Central memory CD4-positive, alpha-beta T cell (primary cell): ENCODE results near the gene ZSCAN26.

Source experiments
- DNase-seq: peaks from one replicate; pipeline ENCODE4 v3.0.0; 2022
- total RNA-seq, 3 experiments: gene quantifications; one replicate each; lab custom pipeline; 2026; lab: John Stamatoyannopoulos, UW

The ZSCAN26 gene
- 11.0 to 23.4 (median 12.5) reads per million in 3 experiments for total RNA-seq

DNA sequence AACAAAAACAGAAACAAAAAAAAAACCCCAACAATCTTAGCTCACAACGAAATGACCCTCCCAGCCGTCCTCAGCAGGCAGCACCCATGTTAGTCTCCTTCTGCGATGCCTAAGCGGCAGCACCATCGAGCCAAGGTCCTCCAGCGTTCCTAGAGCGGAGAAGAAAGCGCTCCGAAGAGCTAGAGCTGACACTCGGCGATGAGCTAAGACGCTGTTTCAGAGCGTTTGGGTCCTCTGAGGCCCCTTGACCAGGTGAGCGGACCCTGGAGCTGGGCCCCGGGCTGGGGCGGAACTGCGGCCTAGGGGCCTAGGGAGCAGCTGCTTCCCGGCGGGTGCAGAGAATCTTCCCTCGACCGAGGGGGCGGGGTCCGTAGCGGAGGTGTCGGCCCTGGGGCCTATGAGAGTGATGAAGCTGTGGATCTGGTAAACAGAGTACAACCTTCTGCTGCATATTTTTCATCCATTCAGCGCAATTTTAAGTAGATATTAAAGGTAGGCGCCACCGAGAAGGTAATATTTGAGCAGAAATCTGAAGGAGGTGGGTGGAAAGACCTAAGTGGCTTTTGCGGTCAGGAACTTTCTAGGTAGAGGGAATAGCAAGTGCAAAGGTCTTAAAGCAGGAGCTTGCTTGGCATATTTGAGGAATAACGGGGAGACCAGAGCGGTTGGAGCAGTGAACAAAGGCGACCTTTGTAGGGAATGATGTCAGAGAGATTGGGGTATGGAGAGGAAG, at the start of gene ZSCAN26:
ZSCAN26 (plus strand) TSS at position 182 of the 733 bp plus-strand sequence. CDS start 4,777 bp downstream, outside the sequence.
- peak; percentile 83 for DNase-seq

DNA sequence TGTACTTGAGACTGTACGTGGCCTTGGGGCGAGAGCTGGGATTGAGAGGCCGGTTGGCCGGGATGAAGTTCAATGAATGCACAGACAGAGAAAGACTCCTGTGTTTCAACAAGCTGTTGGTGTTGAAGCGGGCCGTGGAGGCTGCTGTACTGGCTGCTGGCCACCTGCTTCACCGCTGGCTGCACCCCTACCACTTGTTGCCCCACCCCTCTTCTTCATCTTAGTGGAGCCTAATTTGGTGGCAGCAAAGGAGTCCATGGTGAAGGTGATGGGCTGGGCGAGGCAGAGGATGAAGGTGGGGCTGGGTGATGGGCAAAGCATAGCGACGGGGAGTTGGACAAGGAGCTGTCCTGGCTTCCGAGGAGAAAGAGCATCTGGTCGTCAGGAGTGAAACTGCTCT, 49.1 kb upstream of the ZSCAN26 start:
- DNase-seq, result no peak

DNA sequence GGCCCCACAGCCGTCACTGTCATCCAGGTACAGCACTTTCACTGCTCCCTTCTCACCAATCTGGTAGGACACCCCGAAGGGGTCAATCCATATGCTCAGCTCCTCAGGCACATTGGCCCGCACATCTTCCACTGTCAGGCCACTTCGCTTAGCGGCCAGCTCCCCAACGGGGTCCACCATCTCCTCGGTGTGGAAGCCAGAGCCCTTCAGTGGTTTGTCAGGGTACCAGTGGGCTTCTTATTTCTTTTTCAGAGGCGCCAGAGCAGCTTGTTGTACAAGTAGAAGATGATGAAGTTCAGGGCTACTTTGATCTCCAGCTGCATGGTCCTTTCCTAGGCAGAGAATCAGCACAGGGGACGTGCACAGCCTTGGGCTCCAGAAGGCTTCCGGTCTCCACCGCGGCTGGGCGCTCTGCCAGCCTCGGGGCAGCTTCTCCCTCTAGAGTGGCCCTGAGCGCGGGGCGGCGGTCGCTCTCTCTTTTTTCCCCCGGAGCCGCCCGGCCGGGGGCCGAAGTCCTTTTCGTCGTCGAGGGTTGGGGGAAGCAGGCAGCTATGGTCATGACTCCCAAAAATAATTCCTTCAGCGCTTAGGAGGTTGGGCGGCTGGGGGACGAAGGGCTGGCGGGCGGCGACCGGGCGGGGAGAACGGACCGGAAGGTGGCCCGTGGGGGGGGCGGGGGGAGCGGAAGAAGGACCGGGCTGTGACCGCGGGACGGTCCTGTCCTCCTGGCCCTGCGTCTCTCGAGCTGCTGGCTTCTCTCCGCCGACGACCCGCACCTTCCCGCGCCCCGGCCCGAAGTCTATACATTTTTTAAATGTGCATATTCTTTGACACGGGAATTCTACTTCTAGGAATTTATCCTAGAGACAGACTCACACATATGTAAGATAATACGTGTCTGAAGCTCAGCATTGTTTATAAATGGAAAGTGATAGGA, 48.4 kb upstream of the ZSCAN26 start:
- DNase-seq, result no peak

DNA sequence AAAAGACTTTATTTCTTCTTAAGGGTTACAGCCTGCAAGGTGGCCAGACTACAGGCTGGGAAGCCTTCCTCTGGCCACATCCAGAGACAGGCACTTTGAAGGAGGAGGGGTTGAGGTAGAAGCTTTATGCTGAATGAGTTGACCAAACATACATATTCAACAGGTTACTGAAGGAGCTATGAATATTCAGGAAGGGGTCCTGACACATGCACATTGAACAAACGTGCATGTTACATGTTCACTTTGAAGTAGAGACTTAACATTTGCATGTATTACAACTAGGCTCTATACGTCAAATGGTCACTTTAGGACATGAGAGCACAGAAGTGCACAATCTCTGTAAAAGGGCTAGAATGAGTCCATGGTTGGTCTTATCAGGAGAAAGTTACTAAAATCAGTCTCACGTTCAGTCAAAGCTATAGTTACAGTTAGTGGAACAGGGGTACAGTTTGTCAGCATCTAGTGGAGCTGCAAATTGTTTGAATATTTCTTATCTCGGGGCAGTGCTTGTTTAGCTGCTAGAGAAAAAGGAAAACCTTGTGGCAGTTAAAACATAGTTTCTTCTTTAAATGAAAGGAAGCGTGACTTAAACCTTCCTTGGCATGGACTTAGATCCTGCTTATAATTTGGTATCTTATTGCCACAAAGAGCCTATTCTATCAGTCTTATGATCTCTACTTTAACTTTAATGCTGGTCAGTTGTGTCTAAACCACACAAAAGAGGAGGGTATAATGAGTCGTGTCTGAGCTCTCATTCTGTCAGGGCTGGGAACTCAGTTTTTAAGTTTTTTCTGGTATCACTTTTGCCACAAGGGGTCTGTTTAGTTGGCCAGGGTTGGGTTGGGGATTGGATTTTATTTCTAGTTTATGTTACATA, 46.4 kb upstream of the ZSCAN26 start:
- DNase-seq, result no peak

DNA sequence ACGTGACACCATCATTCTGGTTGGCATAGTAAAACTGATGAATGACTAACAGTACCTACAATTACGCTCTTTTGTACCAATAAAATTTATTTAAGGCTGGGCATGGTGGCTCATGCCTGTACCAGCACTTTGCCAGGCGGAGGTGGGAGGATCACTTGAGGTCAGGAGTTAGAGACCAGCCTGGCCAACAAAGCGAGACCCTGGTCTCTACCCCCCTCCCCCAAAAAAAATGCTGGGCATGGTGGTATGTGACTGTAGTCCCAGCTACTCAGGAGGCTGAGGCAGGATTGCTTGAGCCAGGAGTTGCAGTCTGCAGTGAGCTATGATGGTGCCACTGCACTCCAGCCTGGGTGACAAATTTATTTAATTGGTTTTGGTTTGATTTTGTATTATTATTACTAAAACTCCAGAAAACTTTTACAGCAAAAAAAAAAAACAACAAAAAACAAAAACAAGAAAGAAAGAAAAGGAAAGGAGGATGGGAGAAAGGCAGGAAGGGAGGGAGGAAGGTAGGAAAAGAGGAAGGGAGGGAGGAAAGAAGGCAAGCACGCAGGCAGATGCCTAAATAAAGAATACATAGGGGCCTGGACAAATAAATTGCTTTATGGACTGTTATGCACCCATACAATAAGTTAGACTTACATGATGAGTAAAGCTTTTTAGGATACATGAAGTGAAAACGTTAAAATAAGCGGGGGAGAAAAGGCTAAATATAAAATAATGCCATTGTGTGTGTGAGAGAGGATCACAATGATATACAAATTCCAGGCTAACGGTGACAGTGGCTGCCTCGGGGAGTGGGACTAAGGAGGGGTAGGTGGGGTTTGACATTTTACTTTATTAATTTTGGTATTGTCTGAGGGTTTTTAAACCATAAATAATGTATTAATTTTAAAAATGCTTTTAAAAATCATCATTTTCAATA, 42.5 kb upstream of the ZSCAN26 start:
- no peak for DNase-seq

DNA sequence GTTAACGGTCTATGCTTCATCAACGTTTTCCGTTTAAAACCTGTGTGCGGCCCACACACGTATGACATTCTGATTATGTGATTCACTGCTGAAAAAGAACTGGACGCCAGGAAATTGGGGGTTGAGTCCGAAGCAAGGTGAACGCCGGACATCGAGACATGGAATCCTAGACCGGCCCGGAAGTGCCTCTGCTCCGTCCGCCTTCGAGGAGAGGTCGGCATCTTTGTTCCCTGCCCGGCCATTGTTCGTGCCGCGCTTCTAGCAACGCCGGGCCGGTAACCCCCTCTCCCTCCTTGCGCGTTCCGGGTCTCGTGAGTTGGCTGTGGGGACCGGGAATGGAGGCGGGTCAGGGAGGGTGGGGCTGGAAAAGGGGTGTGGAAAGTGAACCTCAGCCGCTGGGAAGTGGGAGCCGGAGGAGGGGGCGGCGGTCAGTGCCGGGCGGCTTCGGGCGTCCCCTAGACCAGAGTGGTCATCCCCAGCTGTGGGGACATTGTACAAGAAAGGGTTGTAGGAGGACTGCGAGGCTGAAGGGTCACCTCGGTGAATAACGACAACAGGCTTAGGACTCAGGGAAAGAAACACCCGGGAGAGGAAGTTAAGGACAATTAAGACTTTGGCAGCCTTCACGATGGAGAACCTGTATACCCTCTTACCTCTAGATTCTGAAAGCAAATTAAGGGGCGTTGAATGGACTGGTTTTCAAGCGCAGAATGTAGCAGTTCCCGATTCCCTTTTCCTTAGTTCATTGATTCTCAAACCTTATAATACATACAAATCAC, 41.7 kb upstream of the ZSCAN26 start, which contains the start of gene ZSCAN9:
ZSCAN9 (plus strand) TSS at position 220 of the 779 bp plus-strand sequence. CDS start 1,810 bp downstream, outside the sequence.
- DNase-seq, result no peak

DNA sequence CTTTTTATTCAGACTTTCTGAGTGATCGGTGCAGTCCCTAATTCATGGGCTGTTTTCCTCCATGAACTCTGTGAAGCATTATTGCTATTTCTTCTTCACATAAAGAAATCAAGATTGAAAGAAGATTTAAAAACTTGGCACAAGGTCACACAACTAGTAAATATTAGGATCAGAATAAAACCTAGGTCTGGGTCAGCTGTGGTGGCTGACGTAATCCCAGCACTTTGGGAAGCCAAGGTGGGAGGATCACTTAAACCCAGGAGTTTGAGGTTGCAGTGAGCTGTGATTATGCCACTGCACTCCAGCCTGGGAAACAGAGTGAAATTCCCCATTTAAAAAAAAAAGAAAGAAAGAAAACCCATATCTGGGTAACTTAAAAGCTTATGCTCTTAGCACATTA, 40.5 kb upstream of the ZSCAN26 start:
- no peak for DNase-seq

DNA sequence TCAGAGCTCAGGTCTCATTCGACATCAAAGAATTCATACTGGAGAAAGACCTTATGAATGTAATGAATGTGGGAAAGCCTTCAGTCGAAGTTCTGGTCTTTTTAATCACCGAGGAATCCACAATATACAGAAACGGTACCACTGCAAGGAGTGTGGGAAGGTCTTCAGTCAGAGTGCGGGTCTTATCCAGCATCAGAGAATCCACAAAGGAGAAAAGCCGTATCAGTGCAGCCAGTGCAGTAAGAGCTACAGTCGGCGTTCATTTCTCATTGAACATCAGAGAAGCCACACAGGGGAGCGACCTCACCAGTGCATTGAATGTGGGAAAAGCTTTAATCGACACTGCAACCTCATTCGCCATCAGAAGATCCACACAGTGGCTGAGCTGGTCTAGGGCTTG, 34.2 kb upstream of the ZSCAN26 start:
- DNase-seq, result no peak

DNA sequence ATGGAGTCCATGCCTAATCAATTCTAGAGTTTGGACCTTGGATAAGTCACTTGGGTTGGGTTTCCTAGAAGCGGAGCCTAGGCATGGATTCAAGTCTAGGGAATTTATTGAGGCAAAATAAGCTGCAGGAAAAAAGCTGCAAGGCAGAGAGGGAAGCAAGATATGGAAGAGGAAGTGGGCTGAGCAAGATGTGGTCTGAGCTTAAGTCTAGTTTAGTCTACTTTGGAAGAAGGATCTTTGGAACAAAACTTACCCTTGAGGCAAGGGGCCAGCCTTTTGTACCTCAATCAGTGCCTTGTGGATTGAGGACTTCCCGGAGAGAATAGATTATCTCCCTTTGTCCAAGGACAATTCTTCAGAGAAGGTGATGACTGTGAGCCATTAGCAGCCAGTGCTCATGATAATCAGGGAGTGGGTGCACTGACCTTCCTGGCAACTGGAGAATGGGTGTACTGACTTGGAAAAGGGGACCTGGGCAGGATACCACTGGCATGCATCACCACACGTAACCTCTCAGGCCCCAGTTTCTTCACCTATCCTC, 31.0 kb upstream of the ZSCAN26 start:
- DNase-seq, result no peak

DNA sequence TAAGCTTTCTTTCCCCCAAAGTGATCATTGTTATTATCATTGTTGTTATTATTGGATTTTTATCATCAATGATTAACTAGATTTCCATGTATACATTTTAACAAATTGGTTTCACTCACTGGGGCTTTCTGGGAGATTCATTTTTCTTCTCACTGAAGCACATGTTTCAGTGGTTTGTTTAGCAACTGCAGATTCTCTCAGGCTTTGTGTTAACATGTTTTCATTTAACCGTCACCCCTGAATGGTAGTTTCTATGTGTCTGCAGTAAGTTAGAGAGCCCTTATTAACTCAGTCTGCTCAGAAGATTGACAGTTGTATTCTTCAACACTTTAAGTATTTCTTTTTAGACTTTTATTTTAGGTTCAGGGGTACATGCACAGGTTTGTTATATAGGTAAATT, 27.3 kb upstream of the ZSCAN26 start:
- DNase-seq, result no peak

DNA sequence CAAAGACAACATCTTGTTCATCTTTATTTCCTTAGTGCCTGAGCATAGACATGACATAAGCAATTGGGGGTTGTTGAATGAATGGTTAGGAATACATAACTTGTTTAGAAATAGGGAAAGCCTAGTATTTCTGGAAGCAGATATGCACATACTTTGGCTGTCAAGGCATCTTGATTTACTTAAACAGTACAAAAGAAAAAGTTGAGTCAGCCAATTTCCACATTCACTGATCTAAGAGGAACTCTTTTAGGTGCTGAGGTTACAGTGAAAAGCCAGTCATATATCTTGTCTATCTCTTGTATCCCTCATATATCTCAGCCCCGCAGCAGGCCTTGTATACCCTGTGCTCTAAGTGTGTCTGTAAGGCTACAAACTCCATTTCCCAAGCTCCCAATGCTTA, 26.5 kb upstream of the ZSCAN26 start:
- no peak for DNase-seq

DNA sequence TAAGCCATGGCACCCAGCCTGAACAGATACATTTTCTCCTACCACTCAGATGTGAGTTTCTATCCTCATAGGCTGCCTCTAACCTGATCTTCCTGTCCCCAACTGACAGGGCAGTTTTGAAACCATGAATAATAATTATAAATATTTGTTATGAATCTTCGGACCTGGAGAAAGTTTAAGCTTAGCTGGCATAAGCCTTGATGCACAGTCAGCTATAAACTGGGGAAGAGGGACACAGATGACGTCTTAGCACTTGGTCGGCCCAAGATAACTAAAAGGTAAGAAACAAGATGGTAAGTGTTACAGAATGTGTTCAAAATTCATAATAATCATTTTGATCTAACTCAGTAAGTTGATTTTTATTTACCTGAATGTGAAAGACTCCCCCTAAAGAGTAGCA, 23.0 kb upstream of the ZSCAN26 start:
- no peak for DNase-seq

DNA sequence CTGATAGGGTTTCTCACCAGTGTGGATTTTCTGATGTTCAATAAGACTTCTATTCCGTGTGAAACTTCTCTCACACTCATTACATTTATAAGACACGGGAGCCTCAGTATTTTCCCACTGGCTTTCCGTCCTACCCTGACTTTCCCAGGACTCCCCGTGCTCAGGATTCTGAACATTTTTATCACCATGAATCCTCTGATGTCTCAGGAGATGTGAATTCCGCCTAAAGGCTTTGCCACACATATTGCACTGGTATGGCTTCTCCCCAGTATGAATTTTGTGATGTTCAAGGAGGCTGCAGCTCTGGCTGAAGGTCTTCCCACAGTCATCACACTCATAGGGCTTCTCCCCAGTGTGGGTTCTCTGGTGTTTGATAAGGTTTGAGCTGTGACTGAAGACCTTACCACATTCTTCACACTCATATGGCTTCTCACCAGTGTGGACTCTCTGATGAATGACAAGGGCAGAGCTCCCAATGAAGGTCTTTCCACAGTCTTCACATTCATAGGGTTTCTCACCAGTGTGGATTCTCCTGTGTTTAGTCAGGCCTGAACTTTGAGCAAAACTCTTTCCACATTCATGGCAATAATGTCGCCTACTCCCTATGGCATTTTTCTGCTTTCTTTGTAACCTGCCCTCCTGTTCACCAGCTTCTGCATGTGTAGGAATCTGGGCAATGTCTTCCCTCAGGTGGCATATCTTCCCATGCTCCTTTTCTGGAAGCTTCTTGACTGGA, 21.6 kb upstream of the ZSCAN26 start:
- DNase-seq, result no peak

DNA sequence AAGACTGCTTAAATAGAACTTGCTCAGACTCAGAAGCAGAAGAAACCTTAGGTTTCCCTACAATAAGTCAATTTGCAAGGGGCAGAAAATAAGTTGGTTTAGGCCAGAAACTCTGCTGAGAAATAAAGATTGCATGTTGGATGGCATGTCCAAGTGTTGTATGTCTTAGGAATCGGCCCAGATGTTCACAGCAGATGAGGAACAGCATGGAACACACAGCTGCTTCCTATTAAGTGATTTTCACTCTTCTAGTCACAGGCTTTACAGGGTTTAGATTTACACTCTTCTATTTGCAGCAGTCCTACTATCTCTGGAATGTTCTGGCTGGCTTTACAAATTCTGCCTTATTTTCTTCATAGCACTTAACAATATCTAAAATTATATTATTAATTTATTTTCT, 18.0 kb upstream of the ZSCAN26 start:
- DNase-seq, result no peak

DNA sequence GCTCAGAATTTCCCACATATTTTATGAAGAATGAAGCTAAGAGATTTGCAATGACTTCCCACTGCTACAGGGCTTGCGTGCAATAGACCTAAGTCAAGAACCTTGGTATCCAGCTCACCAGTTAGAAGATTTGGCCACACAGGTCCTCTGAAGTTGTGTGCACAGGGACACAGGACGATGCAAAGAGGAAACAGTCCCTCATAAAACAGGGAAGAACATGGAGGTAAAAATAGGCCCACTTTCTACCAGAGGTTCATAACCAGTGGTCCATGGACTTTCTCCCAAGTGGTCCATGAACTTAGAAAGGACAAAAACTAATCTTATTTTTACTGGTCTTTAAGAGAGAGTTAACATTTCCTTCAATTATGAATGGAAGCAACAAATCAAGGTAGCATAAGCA, 16.2 kb upstream of the ZSCAN26 start:
- DNase-seq, result no peak

DNA sequence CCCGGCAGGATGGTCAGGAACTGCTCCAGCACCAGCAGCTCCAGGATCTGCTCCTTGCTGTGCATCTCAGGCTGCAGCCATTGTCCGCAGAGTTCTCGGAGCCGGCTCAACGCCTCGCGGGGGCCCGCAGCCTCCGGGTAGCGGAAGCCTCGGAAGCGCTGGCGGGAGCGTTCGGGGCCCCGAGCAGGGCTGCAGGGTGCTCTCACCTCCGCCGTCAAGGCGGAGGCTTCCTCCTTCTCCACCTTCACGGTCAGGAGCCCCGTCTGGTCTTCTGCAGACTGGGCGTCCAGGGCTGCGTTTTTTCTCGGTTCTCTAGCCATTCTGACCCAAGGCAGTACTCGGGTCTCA, 15.3 kb upstream of the ZSCAN26 start:
- DNase-seq, result no peak

DNA sequence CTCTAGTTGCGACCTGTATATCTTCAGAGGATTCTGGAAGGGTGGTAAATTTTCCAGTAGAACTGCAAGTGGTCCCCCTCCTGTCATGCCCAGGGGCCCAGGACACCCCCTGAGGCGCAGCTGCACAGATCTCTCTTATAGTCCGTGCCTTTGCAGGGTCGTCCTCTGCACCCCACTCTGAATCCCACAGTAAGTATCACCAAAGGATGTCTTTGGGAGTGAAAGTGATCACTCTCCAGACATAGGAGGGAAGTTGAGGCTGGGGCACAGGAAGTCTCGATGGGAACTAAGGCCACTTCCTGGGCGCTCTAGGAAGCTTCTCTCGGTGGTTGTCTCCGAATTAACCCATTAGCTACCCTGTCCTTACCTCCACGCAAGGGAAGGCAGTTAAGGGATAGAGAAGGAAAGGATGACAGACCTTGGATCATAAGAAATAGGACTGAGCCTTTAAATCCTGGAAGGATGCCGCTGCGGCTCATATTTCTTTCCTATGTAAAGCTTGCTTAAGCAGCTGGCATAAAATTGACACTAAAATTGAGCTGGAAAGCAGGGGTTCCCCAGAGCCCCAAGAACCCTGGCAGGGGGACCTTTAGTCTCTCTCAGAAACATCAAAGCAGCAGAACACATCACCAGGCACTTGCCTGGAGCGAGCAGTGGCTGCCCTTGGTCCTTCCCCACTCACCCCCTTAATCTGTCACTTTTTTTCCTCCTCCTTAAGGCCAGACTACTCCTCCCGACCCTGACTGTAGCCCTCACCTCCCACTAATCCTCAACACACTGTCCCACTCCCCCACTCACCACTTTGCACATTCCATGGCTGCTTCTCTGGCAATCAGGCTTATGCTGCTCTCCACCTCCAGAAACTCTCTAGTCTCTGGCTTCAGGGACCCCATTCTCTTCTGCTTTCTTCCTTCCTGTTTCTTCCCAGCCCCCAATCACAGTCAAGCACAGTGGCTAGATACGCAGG, 14.7 kb upstream of the ZSCAN26 start, which contains the start of gene ZKSCAN4:
ZKSCAN4 (minus strand) TSS at position 261 of the 967 bp plus-strand sequence. CDS start 289 bp downstream, outside the sequence.
- DNase-seq, result peak; percentile 74

DNA sequence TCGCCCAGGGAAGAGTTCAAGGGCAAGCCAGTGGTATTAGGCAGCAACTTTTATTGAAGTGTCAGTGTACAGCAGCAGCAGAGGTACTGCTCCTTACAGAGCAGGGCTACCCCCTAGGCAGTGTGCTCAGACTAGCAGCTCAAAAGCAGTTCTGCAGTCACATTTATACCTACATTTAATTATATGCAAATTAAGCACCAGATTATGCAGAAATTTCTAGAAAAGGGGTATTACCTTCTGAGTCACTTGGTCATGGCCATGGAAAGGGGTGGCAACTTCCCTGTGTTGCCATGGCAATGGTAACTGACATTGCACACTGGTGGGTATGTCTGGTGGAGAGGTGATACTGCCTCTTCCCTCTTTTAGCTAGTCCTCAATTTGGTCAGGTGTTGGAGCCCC, 12.8 kb upstream of the ZSCAN26 start:
- DNase-seq, result no peak
